GM12875 (cell line): ENCODE data around the gene MPO.

Source experiments
- H3K4me3 ChIP-seq: one replicate; pipeline ENCODE4 v1.5.1; 2011; ENCODE audit warnings: low read depth, low read length, control low read depth
- TF ChIP-seq, protein P1 (sequence below): IDR thresholded peaks from 2 replicates; pipeline ENCODE4 v1.5.1; 2011; ENCODE audit warnings: low read depth, mild to moderate bottlenecking, control low read depth, inconsistent platforms, low read length, moderate library complexity, borderline replicate concordance; ENCODE audit not compliant: insufficient read depth

MPO gene

DNA sequence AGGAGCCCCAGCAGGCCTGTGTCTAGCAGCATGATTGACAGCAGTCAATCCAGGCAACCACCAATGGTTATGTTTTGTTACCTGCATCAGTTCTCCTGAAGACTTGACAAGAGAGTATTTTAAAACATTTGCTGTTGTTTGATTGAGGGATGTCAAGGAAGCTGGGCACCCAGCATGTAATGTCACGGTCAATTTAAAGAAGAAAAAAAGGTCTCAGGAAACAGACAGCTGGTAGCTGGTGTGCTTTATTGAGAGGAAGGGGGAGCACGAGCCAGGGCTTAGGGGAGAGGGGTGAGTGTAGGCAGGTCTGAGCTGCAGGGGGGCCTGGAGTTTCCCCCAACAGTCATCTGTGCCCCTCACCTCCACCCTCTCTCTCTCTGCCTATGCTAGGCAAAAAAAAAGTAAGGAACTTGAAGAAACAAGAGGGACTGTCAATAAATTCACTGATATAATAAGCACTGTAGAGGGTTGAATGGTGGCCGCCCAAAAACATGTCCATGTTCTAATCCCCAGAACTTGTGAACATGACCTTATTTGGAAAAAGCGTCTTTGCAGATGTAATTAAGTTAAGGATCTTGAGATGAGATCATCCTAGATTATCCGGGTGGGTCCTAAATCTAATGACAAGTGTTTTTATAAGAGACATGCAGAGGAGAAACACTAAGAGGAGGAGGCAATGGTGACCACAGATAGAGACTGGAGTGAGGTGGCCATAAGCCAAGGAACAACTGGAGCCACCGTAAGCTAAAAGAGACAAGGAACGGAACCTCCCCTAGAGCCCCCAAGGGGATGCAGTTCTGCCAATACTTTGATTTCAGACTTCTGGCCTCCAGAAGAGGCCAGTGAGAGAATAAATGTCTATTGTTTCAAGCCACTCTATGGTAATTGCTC, 33.3 kb upstream of the MPO start:
- TF ChIP-seq, protein P1, sequence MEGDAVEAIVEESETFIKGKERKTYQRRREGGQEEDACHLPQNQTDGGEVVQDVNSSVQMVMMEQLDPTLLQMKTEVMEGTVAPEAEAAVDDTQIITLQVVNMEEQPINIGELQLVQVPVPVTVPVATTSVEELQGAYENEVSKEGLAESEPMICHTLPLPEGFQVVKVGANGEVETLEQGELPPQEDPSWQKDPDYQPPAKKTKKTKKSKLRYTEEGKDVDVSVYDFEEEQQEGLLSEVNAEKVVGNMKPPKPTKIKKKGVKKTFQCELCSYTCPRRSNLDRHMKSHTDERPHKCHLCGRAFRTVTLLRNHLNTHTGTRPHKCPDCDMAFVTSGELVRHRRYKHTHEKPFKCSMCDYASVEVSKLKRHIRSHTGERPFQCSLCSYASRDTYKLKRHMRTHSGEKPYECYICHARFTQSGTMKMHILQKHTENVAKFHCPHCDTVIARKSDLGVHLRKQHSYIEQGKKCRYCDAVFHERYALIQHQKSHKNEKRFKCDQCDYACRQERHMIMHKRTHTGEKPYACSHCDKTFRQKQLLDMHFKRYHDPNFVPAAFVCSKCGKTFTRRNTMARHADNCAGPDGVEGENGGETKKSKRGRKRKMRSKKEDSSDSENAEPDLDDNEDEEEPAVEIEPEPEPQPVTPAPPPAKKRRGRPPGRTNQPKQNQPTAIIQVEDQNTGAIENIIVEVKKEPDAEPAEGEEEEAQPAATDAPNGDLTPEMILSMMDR, result no peak
- no peak overlapping the region for H3K4me3 ChIP-seq

DNA sequence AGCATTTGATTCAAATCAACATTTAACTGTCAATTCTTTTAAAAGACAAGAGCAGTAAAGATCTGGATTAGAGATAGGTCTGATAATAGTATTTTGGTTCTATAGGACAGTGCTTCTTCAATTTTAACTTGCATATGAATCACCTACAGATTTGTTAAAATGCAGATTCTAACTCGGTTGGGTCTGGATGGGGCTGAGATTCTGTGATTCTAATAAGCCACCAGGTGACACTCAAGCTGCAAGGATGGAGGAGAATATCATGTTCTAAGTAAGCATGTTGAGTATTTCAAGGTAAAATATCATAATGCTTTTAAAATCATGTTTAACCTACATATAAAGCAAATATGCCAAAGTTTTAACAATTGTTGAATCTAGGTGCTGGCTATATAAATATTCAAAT, 32.1 kb upstream of the MPO start:
- H3K4me3 ChIP-seq, result no peak overlapping the region
- TF ChIP-seq, protein P1, result no peak

DNA sequence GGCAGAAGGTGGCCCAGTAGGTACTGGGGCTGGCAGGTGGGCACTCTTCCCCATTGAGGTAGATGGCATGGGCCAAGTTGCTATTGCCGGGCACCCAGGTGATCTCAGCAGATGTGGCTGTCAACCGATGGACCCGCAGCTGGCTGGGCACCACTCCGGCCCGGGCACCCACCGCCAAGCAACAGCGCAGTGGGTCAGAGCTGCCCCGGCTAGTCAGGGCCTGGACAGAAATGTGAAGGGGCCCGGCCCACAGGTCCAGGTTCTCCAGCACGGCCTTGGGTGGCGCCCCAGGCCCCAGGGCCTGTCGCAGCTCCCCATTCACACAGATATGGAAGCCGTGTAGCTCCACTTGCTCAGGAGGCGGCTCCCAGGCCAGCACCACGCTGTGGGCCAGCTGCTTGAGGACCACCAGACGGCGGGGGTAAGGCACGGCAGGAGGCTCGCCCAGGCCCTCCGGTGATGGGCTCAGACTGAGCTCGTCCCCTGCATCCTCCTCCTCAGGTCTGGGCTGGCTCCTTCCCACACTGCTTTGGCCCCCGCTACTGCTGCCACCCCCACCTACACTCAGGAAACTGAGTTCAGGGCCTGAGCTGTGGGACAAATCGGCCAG, 31.4 kb upstream of the MPO start:
- TF ChIP-seq, protein P1, result no peak

DNA sequence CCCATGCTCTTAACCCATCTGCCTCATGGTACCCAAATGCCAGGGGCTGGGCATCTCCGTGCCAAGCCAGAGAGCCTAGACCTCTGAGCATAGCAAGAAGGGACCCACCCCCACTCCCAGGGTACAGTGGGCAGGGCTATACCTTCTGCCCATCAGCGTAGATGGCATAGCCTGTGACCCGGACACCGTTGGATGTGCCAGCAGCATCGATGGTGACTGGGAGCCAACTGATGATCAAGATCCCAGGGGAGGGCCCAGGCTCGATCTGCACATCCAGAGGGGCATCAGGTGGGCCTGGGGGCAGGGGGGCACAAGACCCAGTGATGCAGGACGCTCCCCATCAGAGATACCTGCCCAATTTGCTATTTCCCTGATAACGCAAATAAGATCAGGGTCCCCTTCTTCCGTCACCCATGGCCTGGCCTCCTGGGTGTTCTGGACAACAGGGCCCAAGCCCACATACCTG, 30.7 kb upstream of the MPO start:
- no peak overlapping the region for H3K4me3 ChIP-seq
- TF ChIP-seq, protein P1, result no peak

More for the DNA sequence above, 31.4 kb upstream of the MPO start:
- H3K4me3 ChIP-seq, result no peak overlapping the region

DNA sequence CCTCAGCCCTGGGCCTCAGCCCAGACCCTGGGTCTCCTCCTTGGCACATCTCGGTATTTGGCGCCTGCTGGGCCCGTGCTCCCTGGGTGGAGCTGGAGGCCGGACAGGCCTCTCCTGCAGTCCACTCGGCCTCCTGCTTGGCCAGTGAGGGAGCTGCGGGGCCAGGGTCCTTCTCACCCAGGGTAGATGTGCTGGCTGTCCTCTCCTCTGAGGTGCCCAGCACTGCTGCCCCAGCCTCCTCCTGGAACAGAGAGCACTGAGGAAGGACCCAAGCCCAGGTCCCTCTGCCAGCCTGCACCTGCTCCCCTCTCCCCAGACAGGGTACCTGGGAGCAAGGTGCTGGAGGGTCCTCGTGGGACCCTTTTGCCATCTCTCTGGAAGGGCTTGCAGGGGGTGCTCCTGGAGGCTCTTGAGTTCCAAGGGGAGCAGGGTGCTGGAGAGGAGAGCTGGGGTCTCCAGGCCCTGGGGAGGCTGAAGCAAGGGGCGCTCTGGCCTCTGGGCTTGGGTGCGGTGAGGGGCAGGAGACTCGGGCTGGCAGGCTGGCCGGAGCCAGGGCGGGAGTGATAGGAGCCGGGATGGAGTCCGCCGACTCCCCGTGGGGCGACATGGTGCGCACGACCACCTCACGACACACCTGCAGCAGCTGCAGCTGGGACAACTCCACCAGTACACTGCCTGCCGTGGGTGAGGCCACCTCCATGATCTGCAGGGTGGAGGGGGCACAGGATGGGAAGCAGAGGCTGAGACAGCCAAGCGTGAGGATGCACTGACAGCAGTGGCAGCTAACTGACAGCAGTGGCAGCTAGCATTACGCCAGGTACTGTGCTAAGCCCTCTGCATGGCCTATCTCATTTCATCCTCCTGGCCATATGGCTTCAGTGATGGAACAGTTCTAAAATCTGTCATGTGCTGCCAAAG, 30.0 kb upstream of the MPO start:
- H3K4me3 ChIP-seq, result no peak overlapping the region
- TF ChIP-seq, protein P1, result no peak

DNA sequence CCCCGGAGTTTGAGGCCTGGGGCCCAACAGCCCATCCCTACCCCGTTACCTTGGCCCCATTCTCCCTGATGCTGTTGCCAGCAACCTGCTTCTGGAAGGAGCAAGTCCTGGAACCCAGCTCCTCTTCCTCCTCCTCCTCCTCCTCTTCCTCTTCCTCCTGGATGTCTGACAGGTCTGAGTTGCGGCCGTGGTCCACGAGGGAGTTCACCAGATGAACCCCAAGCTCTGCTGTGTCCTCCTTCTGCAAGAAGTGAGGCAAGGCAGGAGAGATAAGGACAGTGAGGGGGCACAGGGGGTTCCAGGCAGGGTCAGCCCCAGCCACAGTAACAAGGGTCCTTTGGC, 29.2 kb upstream of the MPO start:
- TF ChIP-seq, protein P1, result no peak
- H3K4me3 ChIP-seq, result no peak overlapping the region
